HCT116 (cell line): Measurements from ENCODE around the gene PAQR3. TPM values are rescaled to one million over a fixed set of nuclear protein-coding genes. Genes with fewer than 3 reads are reported as not detected.

Experiments
- ATAC-seq: fragments of 200-7000 bp; cut with Tn5 transposase; 2 replicates; pipeline ENCODE4 v1.9.1; 2020; ENCODE audit warnings: mild to moderate bottlenecking, moderate library complexity
- BruUV-seq: library from RNA; stranded (reverse); fragments of 400-500 nt; replicated peaks from 2 replicates; lab custom pipeline; 2021; lab: Mats Ljungman, UMichigan
- CTCF ChIA-PET: fragments of 300-600 bp; sonication (Branson Sonifier 250); formaldehyde crosslinking; loops from one replicate; lab custom pipeline; 2021; ENCODE audit warnings: antibody characterized with exemption; lab: Charles Lee
- POLR2A ChIA-PET: fragments of 300-600, 350-600 bp; sonication (Branson Sonifier 250); formaldehyde crosslinking; loops from one replicate; lab custom pipeline; 2021; ENCODE audit warnings: antibody characterized with exemption; lab: Charles Lee
- RAD21 ChIA-PET, 2 experiments: fragments of 300-600 bp; sonication (Branson Sonifier 250); formaldehyde crosslinking; loops; one replicate each; lab custom pipeline; 2023; ENCODE audit warnings: low total read pairs in 2 of 2; ENCODE audit not compliant: uncharacterized antibody in 2 of 2, unreplicated experiment in 2 of 2, low non-redundant PET in 1 of 2; lab: Charles Lee
- DNase-seq: peaks from one replicate; pipeline ENCODE4 v3.0.0-alpha.2; 2010; ENCODE audit warnings: low read depth, low spot score
- H2AFZ ChIP-seq: fragments of 200-600 bp; shearing (Covaris generic), sonication (generic); 2 replicates; pipeline ENCODE4 v1.6.1; 2017; ENCODE audit warnings: low read depth, mixed run types, mixed read lengths, antibody characterized with exemption, low read length; ENCODE audit not compliant: poor library complexity, severe bottlenecking
- H3K27ac ChIP-seq: 2 replicates; pipeline ENCODE4 v1.5.1; 2012; ENCODE audit warnings: low read depth, low read length
- H3K27me3 ChIP-seq: fragments of 200-600 bp; sonication (generic); 2 replicates; pipeline ENCODE4 v1.6.1; 2016; ENCODE audit warnings: mixed run types, low read length, mixed read lengths; ENCODE audit not compliant: insufficient read depth
- H3K36me3 ChIP-seq, 2 experiments: fragments of 200-500 bp in 1 of 2; fragments of 200-600 bp in 1 of 2; sonication (Bioruptor generic) in 1 of 2; sonication (generic) in 1 of 2; 2 replicates each; pipeline versions ENCODE4 v1.5.1 to v1.6.1; 2014 to 2016; ENCODE audit warnings: low read length in 2 of 2, inconsistent platforms in 1 of 2, mixed read lengths in 1 of 2, mixed run types in 1 of 2; ENCODE audit not compliant: insufficient read depth in 2 of 2, control insufficient read depth in 1 of 2
- H3K4me1 ChIP-seq, 2 experiments: fragments of 200-600 bp in 1 of 2; sonication (generic) in 1 of 2; 2 replicates each; pipeline versions ENCODE4 v1.5.1 to v1.6.1; 2012 to 2017; ENCODE audit warnings: low read length in 2 of 2, inconsistent platforms in 1 of 2, mild to moderate bottlenecking in 1 of 2, mixed read lengths in 1 of 2, mixed run types in 1 of 2, moderate library complexity in 1 of 2; ENCODE audit not compliant: insufficient read depth in 2 of 2, control insufficient read depth in 1 of 2
- H3K4me2 ChIP-seq: fragments of 200-600 bp; sonication (generic); 2 replicates; pipeline ENCODE4 v1.6.1; 2017; ENCODE audit warnings: mixed run types, low read length, mixed read lengths
- H3K4me3 ChIP-seq, 2 experiments: fragments of 200-600 bp in 1 of 2; sonication (generic) in 1 of 2; replicated peaks in 1 of 2; 2 replicates each; pipeline ENCODE4 v1.5.1; 2011 to 2016; ENCODE audit warnings: low read length in 2 of 2, control low read depth in 1 of 2, low read depth in 1 of 2, mild to moderate bottlenecking in 1 of 2, mixed read lengths in 1 of 2, mixed run types in 1 of 2
- H3K79me2 ChIP-seq: fragments of 200-600 bp; sonication (generic); 2 replicates; pipeline ENCODE4 v1.6.1; 2017; ENCODE audit warnings: mild to moderate bottlenecking, mixed run types, low read length, moderate library complexity, mixed read lengths; ENCODE audit not compliant: insufficient read depth
- H3K9ac ChIP-seq: fragments of 200-600 bp; sonication (generic); 2 replicates; pipeline ENCODE4 v1.6.1; 2016; ENCODE audit warnings: low read length, mixed read lengths
- H3K9me2 ChIP-seq: fragments of 200-600 bp; sonication (generic), shearing (Covaris generic); 2 replicates; pipeline ENCODE4 v1.6.1; 2017; ENCODE audit warnings: mixed run types, mild to moderate bottlenecking, moderate library complexity; ENCODE audit not compliant: insufficient read depth
- H3K9me3 ChIP-seq, 2 experiments: fragments of 200-500 bp in 1 of 2; fragments of 200-600 bp in 1 of 2; sonication (Bioruptor generic) in 1 of 2; sonication (generic) in 1 of 2; 2 replicates each; pipeline ENCODE4 v1.6.1; 2014 to 2017; ENCODE audit warnings: low read length in 2 of 2, mixed read lengths in 2 of 2, inconsistent platforms in 1 of 2, low read depth in 1 of 2, mild to moderate bottlenecking in 1 of 2, mixed run types in 1 of 2, moderate library complexity in 1 of 2; ENCODE audit not compliant: control insufficient read depth in 1 of 2, insufficient read depth in 1 of 2
- H4K20me1 ChIP-seq: fragments of 200-600 bp; sonication (generic), shearing (Covaris generic); 2 replicates; pipeline ENCODE4 v1.6.1; 2017; ENCODE audit warnings: mixed run types, mild to moderate bottlenecking, moderate library complexity; ENCODE audit not compliant: insufficient read depth
- CBX3 ChIP-seq: IDR thresholded peaks from 2 replicates; pipeline ENCODE4 v1.6.1; 2012; ENCODE audit warnings: low read depth
- CEBPB ChIP-seq: IDR thresholded peaks from 2 replicates; pipeline ENCODE4 v1.6.1; 2012; ENCODE audit warnings: low read depth
- EGR1 ChIP-seq: IDR thresholded peaks from 2 replicates; pipeline ENCODE4 v1.6.1; 2012; ENCODE audit warnings: low read depth
- ELF1 ChIP-seq: IDR thresholded peaks from 2 replicates; pipeline ENCODE4 v1.6.1; 2012; ENCODE audit warnings: low read depth, borderline replicate concordance
- EZH2phosphoT487 ChIP-seq: fragments of 200-600 bp; IDR thresholded peaks from 2 replicates; pipeline ENCODE4 v1.6.1; 2018; ENCODE audit warnings: antibody characterized with exemption, borderline replicate concordance
- FOSL1 ChIP-seq: IDR thresholded peaks from 2 replicates; pipeline ENCODE4 v1.6.1; 2012; ENCODE audit warnings: low read depth
- JUND ChIP-seq: IDR thresholded peaks from 2 replicates; pipeline ENCODE4 v1.6.1; 2012
- POLR2A ChIP-seq: IDR thresholded peaks from 2 replicates; pipeline ENCODE4 v1.7.0; 2011; ENCODE audit warnings: borderline replicate concordance; ENCODE audit not compliant: insufficient read depth, insufficient read length; ENCODE audit errors: extremely low read depth
- POLR2AphosphoS5 ChIP-seq: IDR thresholded peaks from 2 replicates; pipeline ENCODE4 v1.6.1; 2011; ENCODE audit warnings: mild to moderate bottlenecking, low read depth, low read length, moderate library complexity
- RAD21 ChIP-seq: IDR thresholded peaks from 2 replicates; pipeline ENCODE4 v1.6.1; 2012; ENCODE audit warnings: low read depth, mild to moderate bottlenecking
- SIN3A ChIP-seq: IDR thresholded peaks from 2 replicates; pipeline ENCODE4 v1.6.1; 2012; ENCODE audit warnings: low read depth
- SRF ChIP-seq: IDR thresholded peaks from 2 replicates; pipeline ENCODE4 v1.6.1; 2012; ENCODE audit warnings: low read depth
- TCF7L2 ChIP-seq: IDR thresholded peaks from 2 replicates; pipeline ENCODE4 v1.7.0; 2011; ENCODE audit warnings: borderline replicate concordance, inconsistent platforms; ENCODE audit not compliant: insufficient read depth, insufficient read length; ENCODE audit errors: extremely low read depth
- YY1 ChIP-seq: IDR thresholded peaks from 2 replicates; pipeline ENCODE4 v1.6.1; 2011; ENCODE audit warnings: low read length, low read depth, moderate library complexity, mild to moderate bottlenecking; ENCODE audit not compliant: insufficient replicate concordance; ENCODE audit errors: extremely low read depth
- ZFX ChIP-seq: fragments of 450-650 bp; IDR thresholded peaks from 2 replicates; pipeline ENCODE4 v1.6.1; 2017
- intact Hi-C: fragments of 100-400 bp; cut with micrococcal nuclease; formaldehyde crosslinking; loops from 2 replicates; pipeline ENCODE4 v1.10.0; 2022
- total RNA-seq: library from RNA; stranded (reverse); gene quantifications from one replicate; pipeline ENCODE4 v1.2.1, GENCODE V29; 2021; ENCODE audit not compliant: unreplicated experiment
- TF ChIP-seq, protein P1 (sequence below): IDR thresholded peaks from 2 replicates; pipeline ENCODE4 v1.6.1; 2011; ENCODE audit warnings: mild to moderate bottlenecking, low read length, moderate library complexity; ENCODE audit not compliant: insufficient replicate concordance; ENCODE audit errors: extremely low read depth
- TF ChIP-seq, protein P2 (sequence below): IDR thresholded peaks from 2 replicates; pipeline ENCODE4 v1.6.1; 2012
- TF ChIP-seq, protein P3 (sequence below): IDR thresholded peaks from 2 replicates; pipeline ENCODE4 v1.6.1; 2012; ENCODE audit warnings: low read depth
- TF ChIP-seq, protein P4 (sequence below): IDR thresholded peaks from 2 replicates; pipeline ENCODE4 v1.6.1; 2012

Gene PAQR3
- total RNA-seq, 1 experiment from 2014 or later = 32.3 TPM

DNA sequence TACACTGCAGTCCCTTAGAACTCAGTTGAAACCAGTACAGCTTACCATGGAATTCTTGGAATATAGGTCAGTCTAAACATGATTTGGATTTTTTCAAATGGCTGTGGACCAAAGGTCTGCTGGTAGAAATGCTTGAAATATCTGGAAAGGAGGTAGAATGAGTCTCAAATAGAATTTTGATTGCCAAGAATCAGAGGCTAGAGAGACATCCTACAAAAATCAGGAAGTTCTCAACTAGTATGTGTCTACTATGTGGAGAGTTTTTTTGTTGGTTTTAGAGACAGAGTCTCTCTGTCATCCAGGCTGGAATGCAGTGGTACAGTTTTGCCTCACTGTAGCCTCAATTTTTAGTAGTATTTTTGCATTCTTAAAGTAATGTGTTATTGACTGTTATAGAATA, 53.6 kb downstream of the PAQR3 start:
- intact Hi-C loops = no loop called here

More for the DNA sequence above, 53.6 kb downstream of the PAQR3 start:
- no peak for DNase-seq
- ATAC-seq = no peak
- Histone ChIP-seq H3K9ac (no peak overlapping the region), H4K20me1 (no peaks in the 10 kb centered on the region), H3K9me2 (no peaks in the 10 kb centered on the region), H2AFZ (no peak overlapping the region), H3K4me1 (no peaks in the 10 kb centered on the region), H3K4me2 (no peak overlapping the region), H3K4me3 (no peak overlapping the region), H3K9me3 (no peaks in the 10 kb centered on the region), H3K36me3 (no peaks in the 10 kb centered on the region), H3K27me3 (no peaks in the 10 kb centered on the region), H3K27ac (no peak overlapping the region), H3K79me2 (no peaks in the 10 kb centered on the region)
- ChIA-PET CTCF (no interaction called here), POLR2A (no interaction called here), RAD21 (no interaction called here)
- BruUV-seq = no TSS peak
- TF ChIP-seq FOSL1 (no peak), POLR2A (no peak), SRF (no peak), POLR2AphosphoS5 (no peak), CEBPB (no peak), CBX3 (no peak), YY1 (no peak), JUND (no peak), EZH2phosphoT487 (no peak), RAD21 (no peak), ZFX (no peak), EGR1 (no peak), TCF7L2 (no peak), ELF1 (no peak), SIN3A (no peak)
- TF ChIP-seq, protein P1, sequence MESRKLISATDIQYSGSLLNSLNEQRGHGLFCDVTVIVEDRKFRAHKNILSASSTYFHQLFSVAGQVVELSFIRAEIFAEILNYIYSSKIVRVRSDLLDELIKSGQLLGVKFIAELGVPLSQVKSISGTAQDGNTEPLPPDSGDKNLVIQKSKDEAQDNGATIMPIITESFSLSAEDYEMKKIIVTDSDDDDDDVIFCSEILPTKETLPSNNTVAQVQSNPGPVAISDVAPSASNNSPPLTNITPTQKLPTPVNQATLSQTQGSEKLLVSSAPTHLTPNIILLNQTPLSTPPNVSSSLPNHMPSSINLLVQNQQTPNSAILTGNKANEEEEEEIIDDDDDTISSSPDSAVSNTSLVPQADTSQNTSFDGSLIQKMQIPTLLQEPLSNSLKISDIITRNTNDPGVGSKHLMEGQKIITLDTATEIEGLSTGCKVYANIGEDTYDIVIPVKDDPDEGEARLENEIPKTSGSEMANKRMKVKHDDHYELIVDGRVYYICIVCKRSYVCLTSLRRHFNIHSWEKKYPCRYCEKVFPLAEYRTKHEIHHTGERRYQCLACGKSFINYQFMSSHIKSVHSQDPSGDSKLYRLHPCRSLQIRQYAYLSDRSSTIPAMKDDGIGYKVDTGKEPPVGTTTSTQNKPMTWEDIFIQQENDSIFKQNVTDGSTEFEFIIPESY = no peak
- TF ChIP-seq, protein P2, sequence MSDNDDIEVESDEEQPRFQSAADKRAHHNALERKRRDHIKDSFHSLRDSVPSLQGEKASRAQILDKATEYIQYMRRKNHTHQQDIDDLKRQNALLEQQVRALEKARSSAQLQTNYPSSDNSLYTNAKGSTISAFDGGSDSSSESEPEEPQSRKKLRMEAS = no peak
- TF ChIP-seq, protein P3, sequence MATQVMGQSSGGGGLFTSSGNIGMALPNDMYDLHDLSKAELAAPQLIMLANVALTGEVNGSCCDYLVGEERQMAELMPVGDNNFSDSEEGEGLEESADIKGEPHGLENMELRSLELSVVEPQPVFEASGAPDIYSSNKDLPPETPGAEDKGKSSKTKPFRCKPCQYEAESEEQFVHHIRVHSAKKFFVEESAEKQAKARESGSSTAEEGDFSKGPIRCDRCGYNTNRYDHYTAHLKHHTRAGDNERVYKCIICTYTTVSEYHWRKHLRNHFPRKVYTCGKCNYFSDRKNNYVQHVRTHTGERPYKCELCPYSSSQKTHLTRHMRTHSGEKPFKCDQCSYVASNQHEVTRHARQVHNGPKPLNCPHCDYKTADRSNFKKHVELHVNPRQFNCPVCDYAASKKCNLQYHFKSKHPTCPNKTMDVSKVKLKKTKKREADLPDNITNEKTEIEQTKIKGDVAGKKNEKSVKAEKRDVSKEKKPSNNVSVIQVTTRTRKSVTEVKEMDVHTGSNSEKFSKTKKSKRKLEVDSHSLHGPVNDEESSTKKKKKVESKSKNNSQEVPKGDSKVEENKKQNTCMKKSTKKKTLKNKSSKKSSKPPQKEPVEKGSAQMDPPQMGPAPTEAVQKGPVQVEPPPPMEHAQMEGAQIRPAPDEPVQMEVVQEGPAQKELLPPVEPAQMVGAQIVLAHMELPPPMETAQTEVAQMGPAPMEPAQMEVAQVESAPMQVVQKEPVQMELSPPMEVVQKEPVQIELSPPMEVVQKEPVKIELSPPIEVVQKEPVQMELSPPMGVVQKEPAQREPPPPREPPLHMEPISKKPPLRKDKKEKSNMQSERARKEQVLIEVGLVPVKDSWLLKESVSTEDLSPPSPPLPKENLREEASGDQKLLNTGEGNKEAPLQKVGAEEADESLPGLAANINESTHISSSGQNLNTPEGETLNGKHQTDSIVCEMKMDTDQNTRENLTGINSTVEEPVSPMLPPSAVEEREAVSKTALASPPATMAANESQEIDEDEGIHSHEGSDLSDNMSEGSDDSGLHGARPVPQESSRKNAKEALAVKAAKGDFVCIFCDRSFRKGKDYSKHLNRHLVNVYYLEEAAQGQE = no peak
- TF ChIP-seq, protein P4, sequence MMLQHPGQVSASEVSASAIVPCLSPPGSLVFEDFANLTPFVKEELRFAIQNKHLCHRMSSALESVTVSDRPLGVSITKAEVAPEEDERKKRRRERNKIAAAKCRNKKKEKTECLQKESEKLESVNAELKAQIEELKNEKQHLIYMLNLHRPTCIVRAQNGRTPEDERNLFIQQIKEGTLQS = no peak
